GM18867 (cell line): ENCODE measurements around the gene TMEM273.

Experiments used
- ATAC-seq: cut with Tn5 transposase; IDR thresholded peaks from one replicate; pipeline ENCODE4 v1.9.1; 2021; ENCODE audit warnings: mild to moderate bottlenecking, moderate library complexity; ENCODE audit not compliant: unreplicated experiment

The TMEM273 gene

DNA sequence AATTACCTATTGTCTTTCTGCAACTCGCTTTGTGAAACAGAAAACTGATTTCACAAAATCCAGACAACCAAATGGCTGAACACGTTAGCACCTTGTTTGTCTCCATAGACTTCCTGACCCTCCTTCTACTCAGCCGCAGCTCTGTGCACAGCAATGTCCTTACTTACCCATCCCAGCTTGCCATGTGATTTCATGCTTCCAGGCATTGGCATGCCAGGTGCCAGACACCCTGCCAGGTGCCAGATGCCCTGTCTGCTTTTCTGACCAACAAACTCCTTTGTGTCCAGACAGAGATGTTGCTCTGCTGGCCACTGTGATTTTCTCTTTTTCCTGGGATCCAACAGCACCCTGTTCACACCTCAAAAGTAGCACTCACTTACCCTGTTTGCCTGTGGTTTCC lies 38.3 kb downstream of the TMEM273 start:
- no peak for ATAC-seq

DNA sequence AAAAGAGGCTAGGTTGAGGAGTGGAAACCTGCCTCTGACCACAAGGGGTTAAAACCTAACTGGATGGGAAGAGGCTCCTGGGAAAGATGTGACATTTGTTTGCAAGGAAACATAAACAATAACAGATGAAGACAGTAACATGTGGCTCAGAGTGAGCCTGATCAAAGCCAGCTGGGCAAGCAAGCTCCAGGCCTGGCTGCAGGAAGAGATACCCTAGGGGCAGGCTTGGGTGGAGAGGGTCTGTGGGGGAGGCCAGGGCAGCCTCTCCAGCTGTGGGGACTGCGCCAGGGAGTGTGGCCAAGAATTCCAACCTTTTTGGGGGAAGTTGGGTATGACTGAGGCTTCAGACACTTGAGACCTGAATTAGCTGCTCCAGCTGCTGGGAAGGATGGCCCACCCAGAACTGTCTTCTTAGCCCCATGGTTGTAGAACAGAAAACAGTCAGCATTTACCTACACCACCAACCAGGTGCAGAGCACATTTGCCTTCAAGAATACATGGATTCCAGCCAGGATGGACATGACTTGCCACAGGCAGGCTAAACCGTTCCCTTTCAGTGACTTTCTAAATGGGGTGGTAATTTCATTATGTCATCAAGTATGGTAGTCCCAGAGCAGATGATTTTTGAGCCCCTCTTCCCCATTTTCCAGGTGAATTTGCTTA lies 44.0 kb downstream of the TMEM273 start:
- no peak for ATAC-seq

DNA sequence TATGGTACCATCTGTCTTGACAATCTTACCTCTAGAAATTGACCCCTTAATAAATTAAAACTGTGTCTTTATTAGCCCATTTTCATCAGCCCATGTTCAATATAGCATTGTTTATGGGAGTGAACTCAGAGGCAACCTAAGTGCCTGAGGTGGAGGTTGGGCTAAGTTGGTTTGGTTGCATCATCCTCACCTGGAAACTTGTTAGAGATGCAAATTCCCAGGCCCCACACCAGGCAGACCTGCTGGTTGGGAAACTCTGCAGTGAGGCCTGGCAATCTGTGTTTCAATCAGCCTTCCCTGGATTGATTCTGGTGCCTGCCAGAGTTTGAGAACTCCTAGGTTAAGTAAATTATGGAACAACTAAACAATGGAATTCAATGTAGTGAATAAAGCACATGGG lies 44.9 kb downstream of the TMEM273 start:
- ATAC-seq = no peak

DNA sequence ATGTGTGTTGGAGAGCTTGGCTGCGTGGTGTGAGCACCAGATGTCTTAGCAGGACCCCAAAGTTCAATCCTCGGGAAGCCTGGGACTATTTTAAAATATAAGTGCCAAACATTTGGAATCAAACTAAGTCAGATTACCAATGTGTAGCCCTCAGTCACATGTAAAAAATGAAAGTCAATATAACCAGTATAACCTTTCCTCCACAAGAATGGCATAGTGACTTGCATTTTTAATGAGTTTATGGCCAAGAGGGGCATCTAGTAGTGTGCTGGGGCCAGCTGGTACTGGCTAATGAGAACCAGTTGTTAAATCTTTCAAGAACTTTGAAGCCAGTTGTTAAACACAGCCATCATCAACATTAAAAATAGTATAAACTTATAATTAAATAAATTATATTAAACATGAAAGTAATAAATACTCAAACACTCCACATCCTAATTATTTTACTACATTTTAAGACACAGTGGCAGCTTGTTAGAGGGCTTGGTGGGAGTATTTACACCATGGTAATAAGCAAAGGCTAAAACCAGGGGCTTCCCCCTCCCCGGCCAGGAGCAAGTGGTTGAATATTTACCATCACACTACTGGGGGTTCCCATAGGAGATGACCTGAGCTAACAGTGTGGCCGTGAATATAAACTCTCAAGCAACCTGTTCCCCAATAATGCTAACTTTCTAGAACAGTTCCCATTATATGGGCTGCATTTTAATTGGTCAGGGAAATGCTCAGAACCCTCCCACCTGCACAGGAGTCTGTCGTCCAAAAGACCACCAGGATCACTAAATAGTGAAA lies 46.5 kb downstream of the TMEM273 start:
- no peak for ATAC-seq

DNA sequence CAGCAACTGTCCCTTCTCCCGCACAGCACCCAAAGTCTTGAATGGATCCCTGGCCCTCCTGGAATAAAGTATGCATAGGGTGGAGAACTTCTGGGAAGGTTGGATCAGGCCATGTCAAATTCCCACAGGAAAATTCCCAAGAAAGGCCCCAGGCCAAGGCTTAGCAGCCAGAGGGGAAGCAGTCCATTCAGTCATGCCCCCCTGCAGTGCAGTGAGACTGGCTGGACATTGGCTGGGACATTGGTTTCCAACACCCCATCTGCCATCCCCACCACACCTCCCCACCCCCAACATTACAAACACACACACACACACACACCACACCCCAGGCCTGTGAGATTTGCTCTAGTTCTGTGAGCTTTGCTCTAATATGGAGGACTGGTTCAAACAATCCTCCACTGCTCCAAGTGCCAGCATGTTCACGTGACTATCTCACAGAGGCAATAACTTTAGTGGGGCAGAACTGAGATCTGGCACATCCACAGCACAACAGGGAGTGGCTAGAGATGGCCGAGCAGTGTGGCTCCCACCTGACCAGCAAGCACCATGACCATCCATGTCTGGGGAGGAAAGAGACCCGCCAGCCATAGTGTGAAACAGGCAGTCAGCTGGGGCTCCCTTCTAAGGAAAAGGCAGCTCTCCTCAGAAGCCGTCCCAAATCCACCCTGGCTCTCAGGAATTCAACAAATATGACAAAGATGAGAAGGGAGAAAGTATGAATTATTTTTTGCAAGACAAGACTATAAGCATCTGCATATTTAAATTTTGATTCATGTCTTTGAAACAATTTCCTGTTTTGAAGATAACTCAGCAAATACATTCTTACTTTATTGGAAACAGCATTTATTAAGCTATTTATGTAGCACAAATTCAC lies 47.6 kb downstream of the TMEM273 start:
- no peak for ATAC-seq

DNA sequence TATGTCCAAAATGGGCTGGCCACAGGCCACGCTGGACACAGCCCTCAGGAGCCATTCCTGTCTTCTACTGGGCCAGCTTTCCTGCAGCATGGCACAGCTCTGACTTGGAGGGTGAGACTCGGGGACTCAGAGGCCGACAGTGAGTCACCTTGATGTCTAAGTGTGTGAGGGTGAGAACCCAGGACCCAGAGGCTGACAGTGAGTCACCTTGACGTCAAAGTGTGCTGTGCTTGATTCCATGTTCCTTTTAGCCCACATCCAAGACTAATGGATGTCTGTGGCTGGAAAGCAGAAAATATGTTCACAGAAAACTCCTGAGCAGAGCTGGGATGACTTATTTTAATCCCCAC lies 48.4 kb downstream of the TMEM273 start:
- ATAC-seq = no peak

DNA sequence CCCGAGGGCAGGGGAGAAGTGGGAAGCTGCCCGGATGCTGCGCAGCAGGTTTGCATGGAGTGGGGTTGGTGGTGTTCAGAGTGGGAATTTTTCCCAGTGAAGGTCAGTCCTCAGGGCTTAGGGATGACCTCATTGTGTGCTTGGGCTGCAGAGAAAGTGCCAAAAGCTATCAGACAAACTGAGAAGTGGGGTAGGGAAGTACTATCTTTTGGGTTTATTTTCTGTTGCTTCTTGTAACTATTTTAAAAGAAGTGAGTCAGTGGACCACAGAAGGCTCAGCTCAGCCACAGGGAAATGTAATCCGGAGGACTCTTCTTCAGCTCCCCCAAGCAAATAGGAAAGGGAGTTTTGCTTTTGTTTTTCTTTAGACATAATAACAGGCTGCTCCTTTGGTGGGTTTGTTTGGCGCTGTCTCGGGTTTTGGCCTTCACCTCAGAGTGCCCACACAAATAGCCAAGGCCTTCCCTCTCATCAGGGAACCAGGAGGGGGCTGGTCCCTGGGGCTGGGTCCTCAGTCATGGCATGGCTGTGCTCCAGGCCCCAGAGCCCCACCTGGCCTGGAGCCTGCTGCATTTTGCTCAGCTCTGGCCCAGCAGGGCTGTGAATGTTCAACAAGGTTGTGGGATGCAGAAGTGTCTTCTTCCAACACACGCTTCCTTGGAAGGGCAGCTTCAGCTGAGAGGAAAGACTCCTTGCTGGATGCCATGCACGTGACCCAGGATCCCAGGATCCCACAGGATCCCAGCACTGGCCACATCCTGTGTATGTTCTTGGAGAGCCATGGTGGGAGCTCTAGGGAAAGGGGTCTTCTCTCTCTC lies 49.0 kb downstream of the TMEM273 start:
- ATAC-seq = no peak

DNA sequence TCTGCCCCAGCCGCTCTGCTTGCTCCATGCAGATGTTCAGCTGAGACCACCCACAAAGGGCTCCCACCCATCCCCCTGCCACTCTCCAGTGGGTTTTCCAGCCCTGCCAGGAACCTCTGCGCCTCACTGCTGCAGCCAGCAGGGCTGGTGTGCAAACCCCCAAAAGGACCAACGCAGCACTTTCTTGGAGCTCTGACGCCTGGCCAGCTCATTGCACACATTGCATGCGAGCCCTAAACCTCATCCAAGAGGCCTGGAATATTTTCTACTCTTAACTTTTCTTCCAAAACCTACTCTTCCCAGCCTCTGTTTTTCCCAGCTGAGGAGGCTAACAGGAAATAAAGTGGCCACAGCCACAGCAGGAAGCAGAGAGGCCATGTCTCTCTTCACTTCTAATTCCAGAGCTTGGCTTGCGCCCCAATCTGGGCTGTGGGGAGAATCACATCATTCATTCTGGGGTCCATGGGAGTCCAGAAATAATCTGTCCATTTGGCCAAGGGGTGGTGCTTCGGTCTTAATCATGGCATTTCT lies 49.8 kb downstream of the TMEM273 start:
- ATAC-seq = no peak

DNA sequence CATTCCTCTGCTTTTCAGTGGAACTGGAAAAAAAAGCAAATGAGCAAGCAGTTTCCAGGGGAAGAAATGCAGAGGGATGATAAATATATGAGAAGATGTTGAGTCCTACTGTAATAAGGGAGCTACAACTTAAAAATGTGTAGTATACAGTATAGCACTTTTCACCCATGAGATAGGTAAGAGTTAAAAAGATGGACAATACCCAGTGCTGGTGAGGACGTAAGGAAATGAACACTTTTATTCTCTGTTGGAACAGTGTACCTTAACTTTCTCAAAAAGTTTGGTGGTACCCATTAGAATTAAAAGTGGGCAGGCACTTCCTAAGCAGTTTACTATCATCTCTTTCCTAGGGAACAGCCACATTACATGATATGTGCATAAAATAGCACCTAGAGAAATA lies 51.7 kb downstream of the TMEM273 start:
- no peak for ATAC-seq

DNA sequence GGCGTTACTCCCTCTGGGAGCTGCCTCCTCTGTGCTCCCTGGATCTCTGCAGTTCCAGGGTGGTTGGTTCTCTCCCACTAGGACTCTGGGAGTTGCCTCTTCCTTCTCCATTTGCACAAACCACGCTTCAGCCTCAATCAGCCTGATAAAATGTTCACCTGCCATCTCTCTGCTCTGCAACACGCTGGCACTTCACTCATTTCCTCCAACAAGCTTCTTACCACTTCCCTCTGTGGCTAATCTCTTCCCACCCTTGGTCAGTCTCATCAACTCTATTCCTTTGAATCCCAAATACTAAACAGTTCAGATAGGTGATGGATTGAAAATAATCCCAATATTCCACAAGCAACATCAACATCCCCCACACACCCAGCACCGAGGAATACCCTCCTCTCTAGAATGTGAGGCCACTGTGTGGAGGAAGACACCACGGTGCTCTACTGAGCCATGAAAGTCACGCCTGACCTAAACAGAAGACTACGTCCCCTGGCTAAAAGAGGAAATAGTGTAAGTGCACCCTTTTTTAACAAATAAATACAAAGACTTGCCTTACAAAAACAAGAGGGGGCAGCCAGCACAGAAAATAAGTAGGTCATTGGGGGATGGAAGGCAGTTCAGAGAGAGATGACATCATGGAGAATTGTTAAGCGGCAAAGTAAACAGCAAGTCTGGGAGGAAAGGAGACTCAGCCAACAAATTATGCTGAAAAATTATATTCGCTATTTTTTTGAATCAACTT lies 52.4 kb downstream of the TMEM273 start:
- no peak for ATAC-seq

DNA sequence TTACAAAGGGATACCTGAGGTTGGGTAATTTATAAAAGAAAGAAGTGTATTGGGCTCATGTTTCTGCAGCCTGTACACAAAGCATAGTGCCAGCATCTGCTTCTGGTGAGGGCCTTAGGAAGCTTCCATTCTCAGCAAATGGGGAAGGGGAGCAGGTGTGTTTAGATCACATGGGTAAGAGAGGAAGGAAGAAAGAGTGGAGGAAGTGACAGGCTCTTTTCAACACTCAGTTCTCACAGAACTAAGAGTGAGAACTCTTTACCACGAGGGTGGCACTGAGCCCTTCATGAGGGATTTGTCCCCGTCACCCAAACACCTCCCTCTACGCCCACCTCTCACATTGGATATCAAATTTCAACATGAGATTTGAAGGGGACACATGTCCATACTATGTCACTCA lies 53.9 kb downstream of the TMEM273 start:
- ATAC-seq = no peak

DNA sequence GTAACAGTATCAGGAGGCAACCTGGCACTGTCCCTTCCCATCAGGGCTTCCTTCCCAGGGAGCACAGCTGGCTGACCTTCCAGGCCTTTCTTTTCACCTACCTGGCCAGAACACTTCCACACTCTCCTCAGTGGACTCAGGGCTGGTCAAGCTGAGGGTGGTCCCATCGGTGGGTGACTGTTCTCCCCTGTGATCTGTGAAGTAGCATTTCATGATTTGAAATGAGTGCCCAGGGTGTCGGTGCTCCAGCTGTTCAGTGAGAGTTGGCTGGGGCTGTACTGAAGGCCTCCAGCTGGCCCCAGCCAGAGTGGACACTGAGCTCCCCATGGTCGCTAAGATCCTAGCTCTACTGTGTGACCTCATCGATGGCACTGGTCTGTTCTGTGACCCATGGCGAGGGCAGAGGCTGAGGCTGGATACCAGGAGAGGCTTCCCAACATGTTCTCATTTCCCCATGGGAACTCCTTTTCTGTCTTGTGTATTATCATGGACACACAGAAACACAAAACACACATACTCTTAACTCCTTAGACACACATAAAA lies 54.4 kb downstream of the TMEM273 start, which contains the start of gene FAM170B:
TSS of gene FAM170B (minus strand) at position 316 of the 543 bp plus-strand sequence. CDS start at position 213, 103 bp downstream.
- ATAC-seq = no peak

DNA sequence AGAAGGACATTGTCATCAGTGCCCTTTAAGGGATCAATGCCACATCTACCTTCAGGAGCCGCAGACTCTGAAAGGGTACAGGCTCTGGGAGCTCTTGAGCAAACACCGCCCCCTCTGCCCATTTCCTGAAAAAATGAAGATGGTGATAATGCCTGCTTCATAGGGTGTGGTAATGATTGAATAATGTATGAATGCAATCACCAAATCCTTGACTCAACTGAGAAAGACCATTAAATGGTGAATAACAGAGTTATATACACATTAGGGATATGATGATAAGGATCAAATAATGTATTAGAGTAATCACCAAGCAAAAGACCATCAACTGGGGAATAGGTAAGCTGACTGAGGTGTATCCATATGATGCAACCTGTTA lies 55.8 kb downstream of the TMEM273 start:
- ATAC-seq = no peak

DNA sequence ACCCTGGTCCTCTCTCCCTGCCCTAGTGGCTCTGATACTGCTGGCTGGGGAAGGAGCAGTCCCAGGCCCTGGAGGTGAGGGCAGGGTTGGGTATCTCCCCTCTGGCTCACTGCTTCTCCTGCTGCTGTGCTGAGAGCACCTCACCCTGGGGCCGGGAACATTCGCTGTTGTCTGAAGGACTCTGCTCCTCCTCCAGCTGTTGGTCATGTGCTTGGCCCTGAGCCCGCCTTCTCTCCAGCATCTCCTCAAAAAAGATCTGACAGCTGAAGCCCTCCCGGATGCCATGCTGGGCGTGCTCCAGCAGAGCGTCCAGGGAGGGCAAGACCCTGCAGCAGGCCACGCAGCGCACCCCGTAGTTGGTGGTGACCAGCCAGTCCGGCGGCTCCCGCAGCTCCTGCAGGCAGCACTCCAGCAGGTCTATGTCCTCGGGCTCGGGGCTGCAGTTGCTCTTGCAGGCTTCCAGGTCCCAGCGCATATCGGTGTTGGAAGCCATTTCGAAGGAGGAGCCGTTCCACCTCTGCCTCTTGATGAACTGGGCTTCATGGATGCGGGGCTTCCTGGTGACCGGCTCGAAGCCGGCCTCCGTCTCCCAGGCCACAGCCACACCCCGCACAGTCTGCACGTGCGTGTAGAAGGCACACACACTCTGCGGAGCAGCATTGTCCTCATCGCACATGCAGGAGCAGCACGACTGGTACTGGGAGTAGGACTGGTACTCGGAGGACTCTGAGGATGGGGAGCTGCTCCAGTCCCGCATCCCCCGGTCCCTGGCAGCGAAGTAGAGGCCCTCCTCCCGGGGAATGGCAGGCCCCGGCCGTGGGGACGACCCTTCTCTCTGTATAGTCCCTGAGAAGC lies 56.5 kb downstream of the TMEM273 start:
- ATAC-seq = no peak

DNA sequence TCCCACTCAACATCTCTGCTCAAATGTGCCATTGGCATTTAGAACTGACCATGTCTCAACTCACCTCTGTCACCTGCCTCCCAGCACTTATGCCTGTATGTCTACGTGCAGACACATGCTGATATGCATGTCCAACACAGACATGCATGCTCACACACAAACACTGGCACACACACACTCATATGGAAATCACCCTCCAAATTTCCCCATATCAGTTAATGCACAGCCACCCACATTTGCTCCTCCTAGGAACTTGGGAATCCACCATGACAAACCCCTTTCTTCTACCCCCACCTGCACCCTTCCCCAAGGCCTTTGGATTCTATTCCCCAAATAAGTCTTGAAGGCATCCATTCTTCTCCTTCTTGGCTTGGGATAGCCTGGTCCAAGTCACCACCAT lies 58.8 kb downstream of the TMEM273 start:
- no peak for ATAC-seq

DNA sequence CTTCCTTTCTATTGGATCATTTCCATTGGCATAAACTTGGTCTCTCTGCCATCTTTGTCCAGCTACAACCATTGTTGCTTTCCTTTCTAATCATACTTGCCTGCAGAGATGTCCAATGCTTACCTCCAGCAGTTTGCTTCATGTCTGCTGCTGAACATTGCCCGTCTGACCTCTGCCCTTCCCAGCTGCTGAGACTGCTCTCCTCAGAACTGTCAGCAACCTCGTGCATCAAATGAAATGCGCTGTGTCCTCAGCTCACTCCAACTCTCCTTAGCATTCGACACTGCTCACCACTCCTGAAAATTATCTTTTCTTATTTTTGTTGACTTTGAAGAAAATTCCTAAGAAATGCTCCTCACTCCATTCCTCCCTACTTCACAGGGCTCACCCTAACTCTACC lies 59.3 kb downstream of the TMEM273 start:
- ATAC-seq = no peak

DNA sequence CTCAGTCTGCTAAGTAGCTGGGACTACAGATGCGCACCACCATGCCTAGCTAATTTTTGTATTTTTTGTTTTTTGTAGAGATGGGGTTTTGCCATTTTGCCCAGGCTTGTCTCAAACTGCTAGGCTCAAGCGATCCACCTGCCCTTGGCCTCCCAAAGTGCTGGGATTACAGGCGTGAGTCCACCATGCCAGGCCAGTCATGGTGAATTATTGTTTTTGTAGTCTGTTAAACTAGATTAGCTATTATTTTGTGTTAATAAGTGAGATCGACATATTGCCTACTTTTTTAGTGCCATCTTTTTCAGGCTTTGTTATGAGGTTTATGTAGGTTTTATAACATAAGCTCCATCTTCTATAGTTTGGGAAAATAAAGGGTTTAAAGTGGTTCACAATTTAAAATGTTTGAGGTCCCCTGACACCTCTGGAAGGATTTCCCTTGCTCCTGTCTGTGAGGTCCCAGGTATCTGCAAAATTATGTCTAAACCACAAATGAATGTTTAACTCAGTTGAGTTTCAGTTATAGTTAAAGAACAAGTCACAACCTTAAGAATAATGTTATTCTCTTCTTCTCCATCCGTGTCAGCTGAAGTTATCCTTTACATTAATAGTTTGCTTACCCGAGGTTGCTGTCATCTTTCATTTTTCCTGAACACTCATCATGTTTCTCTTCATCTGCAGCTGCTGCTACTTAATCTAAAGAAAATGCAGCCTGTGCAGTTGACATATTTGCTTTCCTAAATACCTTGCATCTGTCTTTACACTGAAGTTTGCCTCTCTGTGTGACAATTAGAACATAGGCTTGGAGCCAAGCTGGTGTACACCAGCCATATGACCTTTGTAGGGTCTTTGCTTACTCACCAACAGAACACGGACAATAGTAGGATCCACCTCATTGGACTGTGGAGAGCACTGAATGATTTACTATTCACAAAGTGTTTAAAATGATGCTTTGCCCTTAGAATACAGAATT lies 63.9 kb downstream of the TMEM273 start:
- no peak for ATAC-seq

DNA sequence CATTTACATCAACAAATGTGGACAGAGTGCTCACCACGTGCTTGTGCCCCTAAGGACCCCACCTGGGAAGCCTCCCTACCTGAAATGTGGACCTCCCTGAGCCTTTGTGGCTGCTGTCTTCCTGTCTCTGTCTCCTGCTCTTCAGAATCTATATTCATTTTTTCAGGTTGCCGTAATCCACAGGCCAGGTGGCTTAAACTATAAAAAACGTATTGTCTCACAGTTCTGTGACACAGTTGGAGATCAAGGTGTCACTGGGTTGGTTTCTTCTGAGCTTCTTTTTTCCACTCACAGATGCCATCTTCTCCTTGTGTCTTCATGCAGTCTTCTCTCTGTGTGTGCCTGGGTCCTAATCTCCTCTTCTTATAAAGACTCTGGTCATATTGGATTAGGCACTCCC lies 67.3 kb downstream of the TMEM273 start:
- ATAC-seq = no peak
